Transverse colon (tissue), 4 donors: ENCODE results near the gene PAX8. TPM values are rescaled to one million over a fixed set of nuclear protein-coding genes. Genes with fewer than 3 reads are reported as not detected.
A peak's percentile ranks its signal among the peaks of the same experiment; 100 is the strongest.

ENCODE experiments used
- DNase-seq: peaks from one replicate; pipeline ENCODE4 v3.0.0-alpha.2; 2019
- H3K27ac ChIP-seq, 4 donors: fragments of 200-600 bp; sonication (generic); 2 replicates each; pipeline ENCODE4 v1.5.1; 2016 to 2018; ENCODE audit warnings: inconsistent platforms in 4 of 4
- H3K27me3 ChIP-seq: fragments of 200-600 bp; sonication (generic); 2 replicates; pipeline ENCODE4 v1.5.1; 2017; ENCODE audit warnings: inconsistent platforms
- H3K36me3 ChIP-seq, 4 donors: fragments of 200-600 bp; sonication (generic); 2 replicates each; pipeline ENCODE4 v1.5.1; 2017 to 2019; ENCODE audit warnings: inconsistent platforms in 4 of 4
- H3K4me1 ChIP-seq, 4 donors: fragments of 200-600 bp; sonication (generic); 2 replicates each; pipeline ENCODE4 v1.5.1; 2017 to 2020; ENCODE audit warnings: inconsistent platforms in 4 of 4
- H3K4me3 ChIP-seq, 4 donors: fragments of 200-600 bp; sonication (generic); 1 replicate in 1 of 4; 2 replicates in 3 of 4; pipeline versions ENCODE4 v1.5.1 to v1.6.1; 2017 to 2019; ENCODE audit warnings: inconsistent platforms in 4 of 4
- H3K9me3 ChIP-seq, 2 donors: fragments of 200-600 bp; sonication (generic); 2 replicates each; pipeline ENCODE4 v1.5.1; 2017 to 2019; ENCODE audit warnings: inconsistent platforms in 2 of 2
- CTCF ChIP-seq, 5 experiments: fragments of 200-600 bp in 3 of 5; fragments of 450-650 bp in 2 of 5; sonication (generic) in 3 of 5; IDR thresholded peaks; 1 replicate in 2 of 5; 2 replicates in 3 of 5; pipeline ENCODE4 v1.5.1; 2016 to 2017; ENCODE audit warnings: antibody characterized with exemption in 5 of 5, inconsistent platforms in 3 of 5, mild to moderate bottlenecking in 2 of 5, moderate library complexity in 1 of 5
- EP300 ChIP-seq: sonication (generic); formaldehyde crosslinking; IDR thresholded peaks from one replicate; pipeline ENCODE4 v1.6.1; 2017; ENCODE audit warnings: antibody characterized with exemption, low read depth
- POLR2A ChIP-seq: fragments of 450-650 bp; IDR thresholded peaks from one replicate; pipeline ENCODE4 v1.6.1; 2016; ENCODE audit warnings: antibody characterized with exemption, mild to moderate bottlenecking, moderate library complexity
- POLR2AphosphoS5 ChIP-seq, 3 donors: sonication (generic); formaldehyde crosslinking; IDR thresholded peaks; one replicate each; pipeline ENCODE4 v1.6.1; 2016; ENCODE audit warnings: antibody characterized with exemption in 3 of 3
- WGBS, 2 donors: methylation state at CpG; one replicate each; pipeline ENCODE4 v1.1.5; 2018; ENCODE audit warnings: low coverage in 1 of 2; 5-methylcytosine and 5-hydroxymethylcytosine counted together
- in situ Hi-C, 4 donors: fragments of 200-750 bp; cut with MboI; loops; one replicate each; pipeline versions ENCODE4 v1.15.0 to v1.15.1; 2017; ENCODE audit warnings: low sequenced_read_pairs in 3 of 4, low pct_ligation_motif_present in 1 of 4, low pct_unique_long_range_greater_than_20kb in 1 of 4
- intact Hi-C: fragments of 100-400 bp; cut with DNase I; formaldehyde crosslinking; loops from one replicate; pipeline ENCODE4 v1.15.1; 2023; ENCODE audit warnings: low total_unique reads
- total RNA-seq, 4 donors: library from RNA; depleted of rRNA; stranded (reverse); fragments of >200 nt; gene quantifications; one replicate each; pipeline ENCODE4 v1.1.0, GENCODE V29; 2016

Gene PAX8
- total RNA-seq, 4 donors from 2014 or later: 1.6 to 13.7 (median 8.3) TPM

- TF ChIP-seq POLR2AphosphoS5 (IDR thresholded peaks at IDR 0.05) (no peak), CTCF (IDR thresholded peaks at IDR 0.05) (no peak), EP300 (no peak), POLR2A (no peak)
- no peak for DNase-seq
- WGBS, 2 donors: 85 to 91% methylated on average over 1 of the region's 1 CpG
- Histone ChIP-seq H3K9me3 (no peaks in the 10 kb centered on the region), H3K36me3 (no peaks in the 10 kb centered on the region), H3K4me3 (no peak overlapping the region), H3K27ac (no peak overlapping the region), H3K4me1 (peaks cover 0 to 18% (median 18%) of the 10 kb centered on the region in 4 donors), H3K27me3 (no peaks in the 10 kb centered on the region)
- intact Hi-C loops (no loop called here), in situ Hi-C loops (no loop called here)
These were observed 54.9 kb downstream of the PAX8 start for GRCh38 chr2:113223813-113224212.

- Histone ChIP-seq H3K4me3 (no peak overlapping the region), H3K27ac (no peak overlapping the region), H3K27me3 (no peaks in the 10 kb centered on the region), H3K36me3 (no peaks in the 10 kb centered on the region), H3K4me1 (peaks cover 17 to 38% (median 34%) of the 10 kb centered on the region in 4 donors), H3K9me3 (no peaks in the 10 kb centered on the region)
- WGBS, 2 donors: 87 to 91% methylated on average over 6 of the region's 6 CpGs
- intact Hi-C loops (no loop called here), in situ Hi-C loops (no loop called here)
- TF ChIP-seq EP300 (no peak), POLR2A (no peak), POLR2AphosphoS5 (IDR thresholded peaks at IDR 0.05) (no peak), CTCF (IDR thresholded peaks at IDR 0.05) (no peak)
- no peak for DNase-seq
These were observed 56.9 kb downstream of the PAX8 start for GRCh38 chr2:113221846-113222245.

- WGBS, 2 donors: 74 to 75% methylated on average over 6 of the region's 6 CpGs
- Histone ChIP-seq H3K4me1 (peaks cover 17 to 41% (median 34%) of the 10 kb centered on the region in 4 donors), H3K36me3 (no peaks in the 10 kb centered on the region), H3K9me3 (no peaks in the 10 kb centered on the region), H3K27ac (peak overlapping the region in 2 of 4 donors; percentile 76 to 90), H3K4me3 (no peak overlapping the region), H3K27me3 (no peaks in the 10 kb centered on the region)
- no peak for DNase-seq
- intact Hi-C loops (no loop called here), in situ Hi-C loops (no loop called here)
- TF ChIP-seq POLR2AphosphoS5 (IDR thresholded peaks at IDR 0.05) (no peak), POLR2A (no peak), EP300 (no peak), CTCF (IDR thresholded peaks at IDR 0.05) (no peak)
These were observed 57.6 kb downstream of the PAX8 start for GRCh38 chr2:113220970-113221708.

- peak; percentile 71 for TF ChIP-seq POLR2A
- TF ChIP-seq POLR2AphosphoS5 (IDR thresholded peaks at IDR 0.05): peak; percentile 40 to 86 (median 78)
- no peak for TF ChIP-seq EP300
- TF ChIP-seq CTCF (IDR thresholded peaks at IDR 0.05): no peak
- DNase-seq: peak; percentile 84
- WGBS, 2 donors: 94% methylated on average over 6 of the region's 6 CpGs; no CpG with 5 or more reads in 1 of the 2 donors
- no peaks in the 10 kb centered on the region for H3K9me3 ChIP-seq
- no peaks in the 10 kb centered on the region for H3K36me3 ChIP-seq
- intact Hi-C loops: no loop called here
- H3K27ac ChIP-seq: peak overlapping the region; percentile 72 to 90 (median 76)
- no peaks in the 10 kb centered on the region for H3K27me3 ChIP-seq
- peak overlapping the region in 1 of 4 donors; percentile 13 for H3K4me3 ChIP-seq
- in situ Hi-C loops: no loop called here
- peaks cover 17 to 41% (median 34%) of the 10 kb centered on the region in 4 donors for H3K4me1 ChIP-seq
These were observed 58.7 kb downstream of the PAX8 start for GRCh38 chr2:113219889-113220641.
